Thyroid gland (tissue), 4 donors: ENCODE measurements around the gene PLAC1. TPM values are rescaled to one million over a fixed set of nuclear protein-coding genes. Genes with fewer than 3 reads are reported as not detected.

ENCODE experiments used
- DNase-seq, 2 donors: peaks; one replicate each; pipeline ENCODE4 v3.0.0-alpha.2; 2019
- H3K27ac ChIP-seq, 3 donors: fragments of 200-600 bp; sonication (generic); 1 replicate in 2 of 3; 2 replicates in 1 of 3; pipeline ENCODE4 v1.5.1; 2016 to 2019; ENCODE audit warnings: mild to moderate bottlenecking in 1 of 3, moderate library complexity in 1 of 3
- H3K27me3 ChIP-seq: fragments of 200-600 bp; sonication (generic); one replicate; pipeline ENCODE4 v1.5.1; 2019
- H3K36me3 ChIP-seq, 2 donors: fragments of 200-600 bp; sonication (generic); one replicate each; pipeline ENCODE4 v1.5.1; 2016 to 2019
- H3K4me1 ChIP-seq, 2 donors: fragments of 200-600 bp; sonication (generic); one replicate each; pipeline ENCODE4 v1.5.1; 2017 to 2019
- H3K4me3 ChIP-seq, 3 donors: fragments of 200-600 bp; sonication (generic); replicated peaks in 1 of 3; 1 replicate in 2 of 3; 2 replicates in 1 of 3; pipeline ENCODE4 v1.5.1; 2016; ENCODE audit warnings: mild to moderate bottlenecking in 1 of 3
- H3K9me3 ChIP-seq: fragments of 200-600 bp; sonication (generic); one replicate; pipeline ENCODE4 v1.5.1; 2017
- CTCF ChIP-seq, 6 experiments: fragments of 200-600 bp in 3 of 6; fragments of 450-650 bp in 3 of 6; sonication (generic) in 3 of 6; IDR thresholded peaks; one replicate each; pipeline ENCODE4 v1.5.1; 2016 to 2019; ENCODE audit warnings: antibody characterized with exemption in 6 of 6, mild to moderate bottlenecking in 2 of 6, inconsistent platforms in 1 of 6, moderate library complexity in 1 of 6
- POLR2A ChIP-seq, 2 donors: fragments of 450-650 bp; IDR thresholded peaks; one replicate each; pipeline ENCODE4 v1.6.1; 2017; ENCODE audit warnings: antibody characterized with exemption in 2 of 2, mild to moderate bottlenecking in 2 of 2, moderate library complexity in 1 of 2
- WGBS, 2 donors: methylation state at CpG; one replicate each; pipeline ENCODE4 v1.1.5; 2017; 5-methylcytosine and 5-hydroxymethylcytosine counted together
- intact Hi-C: fragments of 100-400 bp; cut with DNase I; formaldehyde crosslinking; loops from one replicate; pipeline ENCODE4 v1.15.1; 2023
- total RNA-seq, 4 donors: library from RNA; depleted of rRNA; stranded (reverse); fragments of >200 nt; gene quantifications; one replicate each; pipeline ENCODE4 v1.2.3, GENCODE V29; 2016

The PLAC1 gene
- total RNA-seq, 4 donors from 2014 or later, result not detected

GRCh38 chrX:134604701-134605311, 53.5 kb downstream of the PLAC1 start:
- TF ChIP-seq CTCF (IDR thresholded peaks at IDR 0.05) (no peak), POLR2A (IDR thresholded peaks at IDR 0.05) (no peak)
- H3K27me3 ChIP-seq, result no peaks in the 10 kb centered on the region
- peak overlapping the region in 2 of 3 donors; percentile 51 to 70 for H3K27ac ChIP-seq
- DNase-seq, result peak; percentile 91 to 92
- no peaks in the 10 kb centered on the region for H3K36me3 ChIP-seq
- H3K4me1 ChIP-seq, result peaks cover 6 to 19% of the 10 kb centered on the region in 2 donors
- intact Hi-C loops, result no loop called here
- 21 to 34% methylated on average over 3 of the region's 4 CpGs for WGBS, 2 donors
- H3K4me3 ChIP-seq, result no peak overlapping the region
- no peaks in the 10 kb centered on the region for H3K9me3 ChIP-seq

GRCh38 chrX:134603806-134604700, 54.2 kb downstream of the PLAC1 start:
- Histone ChIP-seq H3K9me3 (no peaks in the 10 kb centered on the region), H3K27ac (peak overlapping the region in 1 of 3 donors; percentile 70), H3K4me1 (peaks cover 6 to 19% of the 10 kb centered on the region in 2 donors), H3K36me3 (no peaks in the 10 kb centered on the region), H3K4me3 (no peak overlapping the region), H3K27me3 (no peaks in the 10 kb centered on the region)
- TF ChIP-seq CTCF (IDR thresholded peaks at IDR 0.05) (no peak), POLR2A (IDR thresholded peaks at IDR 0.05) (no peak)
- intact Hi-C loops, result no loop called here
- WGBS, 2 donors, result 77 to 78% methylated on average over 3 of the region's 3 CpGs
- no peak for DNase-seq

GRCh38 chrX:134602410-134602809, 55.9 kb downstream of the PLAC1 start:
- intact Hi-C loops, result no loop called here

GRCh38 chrX:134601240-134601765, 57.0 kb downstream of the PLAC1 start:
- DNase-seq, result no peak
- H3K4me3 ChIP-seq, result no peak overlapping the region
- no peaks in the 10 kb centered on the region for H3K9me3 ChIP-seq
- H3K36me3 ChIP-seq, result no peaks in the 10 kb centered on the region
- WGBS, 2 donors, result 88 to 100% methylated on average over 1 of the region's 1 CpG
- H3K27ac ChIP-seq, result no peak overlapping the region
- TF ChIP-seq POLR2A (IDR thresholded peaks at IDR 0.05), result no peak
- no peak for TF ChIP-seq CTCF (IDR thresholded peaks at IDR 0.05)
- peaks cover 6 to 19% of the 10 kb centered on the region in 2 donors for H3K4me1 ChIP-seq
- intact Hi-C loops, result no loop called here
- no peaks in the 10 kb centered on the region for H3K27me3 ChIP-seq

More at GRCh38 chrX:134602410-134602809, 55.9 kb downstream of the PLAC1 start:
- H3K27ac ChIP-seq, result no peak overlapping the region
- H3K4me1 ChIP-seq, result peaks cover 6 to 19% of the 10 kb centered on the region in 2 donors
- H3K4me3 ChIP-seq, result no peak overlapping the region
- no peaks in the 10 kb centered on the region for H3K36me3 ChIP-seq
- no peak for DNase-seq
- no peaks in the 10 kb centered on the region for H3K27me3 ChIP-seq
- TF ChIP-seq POLR2A (IDR thresholded peaks at IDR 0.05) (no peak), CTCF (IDR thresholded peaks at IDR 0.05) (no peak)
- H3K9me3 ChIP-seq, result no peaks in the 10 kb centered on the region

GRCh38 chrX:134600714-134601113, 57.6 kb downstream of the PLAC1 start:
- Histone ChIP-seq H3K4me3 (no peak overlapping the region), H3K36me3 (no peaks in the 10 kb centered on the region), H3K27ac (no peak overlapping the region), H3K27me3 (no peaks in the 10 kb centered on the region), H3K9me3 (no peaks in the 10 kb centered on the region), H3K4me1 (peaks cover 6 to 19% of the 10 kb centered on the region in 2 donors)
- intact Hi-C loops, result no loop called here
- 71 to 75% methylated on average over 2 of the region's 2 CpGs for WGBS, 2 donors
- no peak for TF ChIP-seq POLR2A (IDR thresholded peaks at IDR 0.05)
- TF ChIP-seq CTCF (IDR thresholded peaks at IDR 0.05), result no peak
- no peak for DNase-seq
